ENCODE measurements around the gene CEP104. TPM values are rescaled to one million over a fixed set of nuclear protein-coding genes. Genes with fewer than 3 reads are reported as not detected.

The CEP104 gene
- polyA plus RNA-seq, 1 donor (not counting 4 experiments of a cell fraction or from before 2014, with no cell fraction given): 35.7 TPM

DNA sequence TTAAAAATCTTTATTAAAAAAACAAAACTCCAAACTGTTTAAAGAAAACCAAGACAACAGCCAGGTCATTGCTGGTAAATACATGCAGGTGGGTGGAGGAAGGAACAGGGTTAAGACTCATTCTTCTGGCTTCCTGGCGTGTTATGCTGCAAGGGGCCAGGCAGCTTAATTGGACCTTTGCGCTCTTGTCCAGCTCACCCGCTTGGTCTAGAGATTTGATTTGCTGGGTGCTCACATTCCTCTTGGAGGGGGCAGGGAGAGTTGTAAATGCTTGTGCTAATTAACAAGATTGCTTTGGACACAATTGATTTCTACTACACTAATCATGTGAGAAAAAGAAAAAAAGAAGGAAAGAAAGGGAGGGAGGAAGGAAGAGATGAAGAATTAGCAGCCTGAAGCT is 10.5 kb downstream of the CEP104 start:
- Histone ChIP-seq H3K9ac (ENCODE audit: control insufficient read depth, extremely low read depth, insufficient read depth, low read length) (no peak overlapping the region), H3K4me3 (ENCODE audit: control insufficient read depth in 2 of 3, extremely low read depth in 1 of 3, insufficient read depth in 2 of 3, low read depth in 1 of 3, low read length in 3 of 3) (no peak overlapping the region), H3K9me1 (ENCODE audit: control insufficient read depth, extremely low read depth, insufficient read depth, low read length) (no peaks in the 10 kb centered on the region), H3K4me1 (ENCODE audit: control insufficient read depth, extremely low read depth, insufficient read depth, low read length) (no peaks in the 10 kb centered on the region), H3K79me2 (ENCODE audit: control insufficient read depth, insufficient read depth, low read length) (no peaks in the 10 kb centered on the region), H3K27me3 (ENCODE audit: control insufficient read depth, extremely low read depth, insufficient read depth, low read length) (no peaks in the 10 kb centered on the region), H3K9me3 (ENCODE audit: control insufficient read depth, low read depth, low read length) (no peaks in the 10 kb centered on the region), H2AFZ (ENCODE audit: control insufficient read depth, low read length) (no peak overlapping the region), H3K4me2 (ENCODE audit: control insufficient read depth, extremely low read depth, insufficient read depth, low read depth, low read length) (no peak overlapping the region), H3K27ac (ENCODE audit: control insufficient read depth, insufficient read depth, low read length) (no peak overlapping the region), H3K36me3 (ENCODE audit: control insufficient read depth in 2 of 2, extremely low read depth in 1 of 2, insufficient read depth in 2 of 2, low read length in 2 of 2) (peaks cover 11 to 32% of the 10 kb centered on the region in 2 experiments), H4K20me1 (ENCODE audit: control insufficient read depth, extremely low read depth, insufficient read depth, low read length) (no peaks in the 10 kb centered on the region)
- FAIRE-seq: no peak
- TF ChIP-seq CTCF (optimal IDR thresholded peaks at IDR 0.05 in 1 of 3, IDR thresholded peaks at IDR 0.05 in 1 of 3, conservative IDR thresholded peaks at IDR 0.05 in 1 of 3; ENCODE audit: extremely low read depth in 1 of 3, insufficient read depth in 2 of 3, low read length in 3 of 3) (no peak), EZH2 (IDR thresholded peaks at IDR 0.05; ENCODE audit: low read length) (no peak)
- no peak for DNase-seq (ENCODE audit: low read depth, low spot score)
- dilution Hi-C loops (cut with MboI; ENCODE audit: extremely low pct_ligation_motif_present, low sequenced_read_pairs): no loop called here

- no peak overlapping the region for H3K9ac ChIP-seq (ENCODE audit: control insufficient read depth, extremely low read depth, insufficient read depth, low read length)
- dilution Hi-C loops (cut with MboI; ENCODE audit: extremely low pct_ligation_motif_present, low sequenced_read_pairs): no loop called here
- TF ChIP-seq CTCF (optimal IDR thresholded peaks at IDR 0.05 in 1 of 3, IDR thresholded peaks at IDR 0.05 in 1 of 3, conservative IDR thresholded peaks at IDR 0.05 in 1 of 3; ENCODE audit: extremely low read depth in 1 of 3, insufficient read depth in 2 of 3, low read length in 3 of 3): no peak
- TF ChIP-seq EZH2 (IDR thresholded peaks at IDR 0.05; ENCODE audit: low read length): no peak
- no peak overlapping the region for H3K4me2 ChIP-seq (ENCODE audit: control insufficient read depth, extremely low read depth, insufficient read depth, low read depth, low read length)
- no peak for DNase-seq (ENCODE audit: low read depth, low spot score)
- no peak overlapping the region for H2AFZ ChIP-seq (ENCODE audit: control insufficient read depth, low read length)
- no peaks in the 10 kb centered on the region for H4K20me1 ChIP-seq (ENCODE audit: control insufficient read depth, extremely low read depth, insufficient read depth, low read length)
- H3K4me1 ChIP-seq (ENCODE audit: control insufficient read depth, extremely low read depth, insufficient read depth, low read length): no peaks in the 10 kb centered on the region
- FAIRE-seq: no peak
- no peak overlapping the region for H3K27ac ChIP-seq (ENCODE audit: control insufficient read depth, insufficient read depth, low read length)
- H3K4me3 ChIP-seq (ENCODE audit: control insufficient read depth in 2 of 3, extremely low read depth in 1 of 3, insufficient read depth in 2 of 3, low read depth in 1 of 3, low read length in 3 of 3): no peak overlapping the region
- H3K79me2 ChIP-seq (ENCODE audit: control insufficient read depth, insufficient read depth, low read length): no peaks in the 10 kb centered on the region
- H3K27me3 ChIP-seq (ENCODE audit: control insufficient read depth, extremely low read depth, insufficient read depth, low read length): no peaks in the 10 kb centered on the region
- H3K9me1 ChIP-seq (ENCODE audit: control insufficient read depth, extremely low read depth, insufficient read depth, low read length): no peaks in the 10 kb centered on the region
- peaks cover 3 to 31% of the 10 kb centered on the region in 2 experiments for H3K36me3 ChIP-seq (ENCODE audit: control insufficient read depth in 2 of 2, extremely low read depth in 1 of 2, insufficient read depth in 2 of 2, low read length in 2 of 2)
- no peaks in the 10 kb centered on the region for H3K9me3 ChIP-seq (ENCODE audit: control insufficient read depth, low read depth, low read length)
Measured at GRCh38 chr1:3842912-3843311, 14.1 kb downstream of the CEP104 start.

All from keratinocyte (primary cell).